ENCODE data around the gene IQCF5. TPM values are rescaled to one million over a fixed set of nuclear protein-coding genes. Genes with fewer than 3 reads are reported as not detected.

IQCF5 gene
- total RNA-seq, 1 experiment from 2014 or later = not detected

DNA sequence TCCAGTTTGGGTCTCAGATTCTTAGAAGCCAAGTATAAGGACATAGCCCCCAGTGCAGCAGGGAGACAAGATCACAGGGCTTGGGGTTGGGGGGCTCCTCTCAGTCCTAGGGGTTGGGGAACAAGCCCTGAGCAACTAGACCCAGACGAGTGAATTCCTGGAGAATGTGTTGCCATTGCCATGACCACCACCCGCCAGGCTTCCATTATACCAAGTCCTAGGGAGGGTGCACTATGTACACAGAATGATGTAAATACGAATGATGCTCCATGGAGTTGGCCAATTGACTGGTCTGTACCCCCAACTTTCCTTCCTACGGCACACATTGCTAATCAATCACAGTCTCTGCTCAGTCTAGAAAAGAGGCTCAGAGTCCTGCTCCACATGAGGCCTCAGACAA, 19.0 kb upstream of the IQCF5 start:
- no peak overlapping the region for H3K4me3 Mint-ChIP-seq
- no peak overlapping the region for H3K27ac Mint-ChIP-seq
- H3K27me3 Mint-ChIP-seq (ENCODE audit: low read depth) = peaks cover 9% of the 10 kb centered on the region

More for the DNA sequence above, 19.0 kb upstream of the IQCF5 start:
- Histone ChIP-seq H4K8ac (replicated peaks; ENCODE audit: insufficient read length, low read depth, low read length) (no peak overlapping the region), H3K79me1 (ENCODE audit: insufficient read depth, low read depth, low read length, poor library complexity, severe bottlenecking) (no peaks in the 10 kb centered on the region), H3K27ac (ENCODE audit: insufficient read length, low read depth, low read length) (no peak overlapping the region), H2BK5ac (ENCODE audit: insufficient read length, low read length) (no peak overlapping the region), H2BK15ac (ENCODE audit: low read depth, low read length) (no peak overlapping the region), H2BK120ac (ENCODE audit: low read depth, low read length, poor library complexity, severe bottlenecking) (no peak overlapping the region), H3K23ac (ENCODE audit: insufficient read length, low read depth, low read length) (no peak overlapping the region), H3K9me3 (ENCODE audit: control insufficient read depth, low read depth, low read length) (no peaks in the 10 kb centered on the region), H3K56ac (ENCODE audit: insufficient read length, low read depth, low read length) (no peak overlapping the region), H3K23me2 (ENCODE audit: insufficient read length, low read depth, low read length, poor library complexity, severe bottlenecking) (no peaks in the 10 kb centered on the region), H2AK5ac (ENCODE audit: insufficient read length, low read length) (no peak overlapping the region), H4K5ac (ENCODE audit: insufficient read length, low read depth, low read length) (no peak overlapping the region), H3K9ac (ENCODE audit: extremely low read depth, insufficient read length, low read length) (no peak overlapping the region), H3K79me2 (ENCODE audit: insufficient read depth, low read length) (no peaks in the 10 kb centered on the region), H3T11ph (ENCODE audit: low read length) (no peak overlapping the region), H2AFZ (ENCODE audit: low read length) (no peak overlapping the region), H2BK20ac (ENCODE audit: low read depth, low read length, poor library complexity, severe bottlenecking) (no peak overlapping the region), H3K4me1 (ENCODE audit: insufficient read depth, low read length) (no peaks in the 10 kb centered on the region), H3K4me2 (ENCODE audit: insufficient read depth, insufficient read length, low read length) (no peak overlapping the region), H3K27me3 (ENCODE audit: insufficient read depth, low read length) (no peaks in the 10 kb centered on the region), H4K20me1 (ENCODE audit: control insufficient read depth, insufficient read depth, insufficient read length) (no peaks in the 10 kb centered on the region), H3K4ac (ENCODE audit: low read depth, low read length) (no peak overlapping the region), H3K14ac (ENCODE audit: insufficient read depth, low read length) (no peak overlapping the region), H3K18ac (ENCODE audit: insufficient read length, low read depth, low read length) (no peak overlapping the region), H4K91ac (ENCODE audit: insufficient read length, low read depth, low read length) (no peak overlapping the region), H2BK12ac (ENCODE audit: insufficient read length, low read depth, low read length) (no peak overlapping the region)
- no CpG with 5 or more reads among the region's 4 CpGs for WGBS (ENCODE audit: extremely low coverage, insufficient read length, low lambda C conversion rate)
- Mint-ChIP-seq H3K9me3 (peaks cover 0 to 3% of the 10 kb centered on the region in 2 experiments; a peak in 2 of 5 replicates), H3K4me1 (peaks cover 32 to 35% of the 10 kb centered on the region in 2 experiments), H3K36me3 (ENCODE audit: insufficient read depth in 1 of 3, low read depth in 3 of 3) (no peaks in the 10 kb centered on the region)
- TF ChIP-seq, protein P1, sequence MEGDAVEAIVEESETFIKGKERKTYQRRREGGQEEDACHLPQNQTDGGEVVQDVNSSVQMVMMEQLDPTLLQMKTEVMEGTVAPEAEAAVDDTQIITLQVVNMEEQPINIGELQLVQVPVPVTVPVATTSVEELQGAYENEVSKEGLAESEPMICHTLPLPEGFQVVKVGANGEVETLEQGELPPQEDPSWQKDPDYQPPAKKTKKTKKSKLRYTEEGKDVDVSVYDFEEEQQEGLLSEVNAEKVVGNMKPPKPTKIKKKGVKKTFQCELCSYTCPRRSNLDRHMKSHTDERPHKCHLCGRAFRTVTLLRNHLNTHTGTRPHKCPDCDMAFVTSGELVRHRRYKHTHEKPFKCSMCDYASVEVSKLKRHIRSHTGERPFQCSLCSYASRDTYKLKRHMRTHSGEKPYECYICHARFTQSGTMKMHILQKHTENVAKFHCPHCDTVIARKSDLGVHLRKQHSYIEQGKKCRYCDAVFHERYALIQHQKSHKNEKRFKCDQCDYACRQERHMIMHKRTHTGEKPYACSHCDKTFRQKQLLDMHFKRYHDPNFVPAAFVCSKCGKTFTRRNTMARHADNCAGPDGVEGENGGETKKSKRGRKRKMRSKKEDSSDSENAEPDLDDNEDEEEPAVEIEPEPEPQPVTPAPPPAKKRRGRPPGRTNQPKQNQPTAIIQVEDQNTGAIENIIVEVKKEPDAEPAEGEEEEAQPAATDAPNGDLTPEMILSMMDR (conservative IDR thresholded peaks at IDR 0.05) = no peak
- DNase-seq = no peak

All from H9 (cell line).